ENCODE measurements around the gene ZGRF1. TPM values are rescaled to one million over a fixed set of nuclear protein-coding genes. Genes with fewer than 3 reads are reported as not detected.
A peak's percentile ranks its signal among the peaks of the same experiment; 100 is the strongest.

Gene ZGRF1
- total and polyA plus RNA-seq, 2 donors (not counting 1 experiment from before 2014, with no cell fraction given), result 4.6 to 13.0 TPM

- ChIA-PET CTCF (interaction anchor here (1.1 to 1.9 kb wide), 4 partner anchors 9 to 306 kb away, joined by 3 to 5 read pairs (median 4); no protein-coding TSS in a partner anchor), POLR2A (interaction anchor here (1.4 kb wide), 1 partner anchor 10 kb away, joined by 4 read pairs; no protein-coding TSS in a partner anchor)
- no peak overlapping the region for H3K4me3 ChIP-seq (ENCODE audit: control extremely low read depth in 1 of 5, extremely low read depth in 1 of 5, insufficient read depth in 1 of 5, low read depth in 2 of 5, low read length in 4 of 5)
- H3K27me3 Mint-ChIP-seq, result peaks cover 87% of the 10 kb centered on the region
- ATAC-seq (ENCODE audit: low read depth) (no peak), DNase-seq (no peak)
- no peaks in the 10 kb centered on the region for H3K79me2 ChIP-seq (ENCODE audit: control insufficient read depth, insufficient read depth, low read length)
- intact Hi-C loops (cut with micrococcal nuclease), result no loop called here
- H3K4me3 Mint-ChIP-seq, result peak overlapping the region; percentile 59
- H3K4me2 ChIP-seq (replicated peaks; ENCODE audit: low read depth, low read length, poor library complexity, severe bottlenecking), result peak overlapping the region; percentile 56
- H3K27ac ChIP-seq (ENCODE audit: low read length in 2 of 2), result no peak overlapping the region
- H4K20me1 ChIP-seq (ENCODE audit: control insufficient read depth, insufficient read depth, low read length, poor library complexity, severe bottlenecking), result no peaks in the 10 kb centered on the region
- H3K9me3 Mint-ChIP-seq (ENCODE audit: insufficient read depth), result no peaks in the 10 kb centered on the region
- H3K9me3 ChIP-seq (ENCODE audit: control extremely low read depth in 1 of 3, control insufficient read depth in 2 of 3, insufficient read depth in 1 of 3, low read length in 2 of 3), result peaks cover 0 to 45% (median 23%) of the 10 kb centered on the region in 3 donors
- TF ChIP-seq CTCF (IDR thresholded peaks at IDR 0.05) (no peak), EZH2 (IDR thresholded peaks at IDR 0.05; ENCODE audit: borderline replicate concordance, insufficient read depth, low read depth, low read length, poor library complexity, severe bottlenecking) (no peak)
- no peaks in the 10 kb centered on the region for H3K36me3 ChIP-seq (replicated peaks in 1 of 2; ENCODE audit: control extremely low read depth in 1 of 2, control insufficient read depth in 1 of 2, extremely low read depth in 1 of 2, insufficient read depth in 2 of 2, low read length in 1 of 2)
- peaks cover 63% of the 10 kb centered on the region for H3K4me1 Mint-ChIP-seq
- peak overlapping the region; percentile 14 for H3K9ac ChIP-seq (ENCODE audit: low read length)
- H3K27ac Mint-ChIP-seq, result no peak overlapping the region
- WGBS (ENCODE audit: insufficient coverage), result 11% methylated on average over 20 of the region's 25 CpGs
- H3K4me1 ChIP-seq (ENCODE audit: control insufficient read depth in 2 of 2, insufficient read depth in 2 of 2, low read length in 2 of 2), result peaks cover 58 to 73% of the 10 kb centered on the region in 2 donors
- peaks cover 0 to 80% (median 71%) of the 10 kb centered on the region in 4 experiments for H3K27me3 ChIP-seq (replicated peaks in 1 of 4; ENCODE audit: control extremely low read depth in 1 of 4, control insufficient read depth in 3 of 4, insufficient read depth in 4 of 4, low read length in 3 of 4)
- H2AFZ ChIP-seq (ENCODE audit: insufficient read depth, low read depth, low read length, poor library complexity, severe bottlenecking), result no peak overlapping the region
Observed at GRCh38 chr4:112520598-112521122, 116.0 kb downstream of the ZGRF1 start.

Data from B cell (primary cell).